NOMO-1 treated with DMSO at 0.1 percent for 48 hours (cell line): Measurements from ENCODE around the gene EIF3A.
"Not testable (repeated sequence)": the region's sequence is repeated elsewhere in the genome, so short reads cannot be mapped to it uniquely, and the experiment has no call there.

Source experiments
- DNase-seq: peaks from one replicate; lab custom pipeline; 2025; ENCODE audit not compliant: unreplicated experiment; lab: John Stamatoyannopoulos, UW

The EIF3A gene

DNA sequence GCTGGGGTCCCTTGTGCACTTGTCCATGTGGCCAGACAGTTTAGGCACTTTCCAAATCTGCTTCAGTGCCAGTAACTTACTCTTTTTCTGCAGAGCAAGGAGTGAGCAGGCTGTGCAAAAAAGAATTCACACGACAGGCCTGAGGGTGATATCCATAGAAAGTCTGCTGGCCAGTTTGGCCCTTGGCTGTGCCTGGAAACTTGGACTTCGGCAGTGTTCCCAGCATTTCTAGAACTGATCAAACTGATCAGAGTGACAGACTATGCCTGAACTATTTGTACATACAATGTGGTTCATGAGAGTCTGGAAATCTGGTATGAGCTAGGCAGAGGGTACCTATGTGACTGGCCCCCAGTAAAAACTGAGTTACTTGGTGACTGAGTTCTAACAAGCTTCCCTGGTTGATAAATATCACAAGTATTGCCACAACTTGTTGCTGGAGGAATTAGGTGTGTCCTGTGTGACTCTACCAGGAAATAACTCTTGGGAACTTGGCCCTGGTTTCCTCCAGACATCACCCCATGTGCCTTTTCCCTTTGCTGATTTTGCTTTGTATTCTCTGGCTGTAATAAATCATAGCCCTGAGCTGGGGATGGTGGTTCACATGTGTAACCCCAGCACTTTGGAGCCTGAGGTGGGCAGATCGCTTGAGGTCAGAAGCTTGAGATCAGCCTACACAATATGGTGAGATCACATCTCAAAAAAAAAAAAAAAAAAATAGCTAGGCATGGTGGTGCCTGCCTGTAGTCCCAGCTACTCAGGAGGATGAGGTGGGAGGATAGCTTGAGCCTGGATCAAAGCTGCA is 20.0 kb upstream of the EIF3A start:
- no peak for DNase-seq

DNA sequence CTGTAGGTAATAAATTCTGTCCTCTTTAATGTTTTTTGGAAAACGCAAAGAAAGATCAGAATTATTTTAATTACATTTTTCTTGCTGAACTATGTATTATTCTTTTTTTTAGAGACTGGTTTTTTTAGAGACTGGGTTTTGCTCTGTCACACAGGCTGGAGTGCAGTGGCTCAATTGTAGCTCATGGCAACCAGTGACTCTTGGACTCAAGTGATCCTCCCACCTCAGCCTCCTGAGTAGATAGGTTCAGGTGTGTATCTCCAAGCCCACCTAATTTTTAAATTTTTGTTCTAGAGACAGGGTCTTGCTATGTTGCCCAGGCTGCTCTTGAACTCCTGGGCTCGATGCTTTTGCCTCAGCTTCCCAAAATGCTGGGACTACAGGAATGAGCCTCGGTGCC is 18.0 kb upstream of the EIF3A start:
- DNase-seq, result no peak

DNA sequence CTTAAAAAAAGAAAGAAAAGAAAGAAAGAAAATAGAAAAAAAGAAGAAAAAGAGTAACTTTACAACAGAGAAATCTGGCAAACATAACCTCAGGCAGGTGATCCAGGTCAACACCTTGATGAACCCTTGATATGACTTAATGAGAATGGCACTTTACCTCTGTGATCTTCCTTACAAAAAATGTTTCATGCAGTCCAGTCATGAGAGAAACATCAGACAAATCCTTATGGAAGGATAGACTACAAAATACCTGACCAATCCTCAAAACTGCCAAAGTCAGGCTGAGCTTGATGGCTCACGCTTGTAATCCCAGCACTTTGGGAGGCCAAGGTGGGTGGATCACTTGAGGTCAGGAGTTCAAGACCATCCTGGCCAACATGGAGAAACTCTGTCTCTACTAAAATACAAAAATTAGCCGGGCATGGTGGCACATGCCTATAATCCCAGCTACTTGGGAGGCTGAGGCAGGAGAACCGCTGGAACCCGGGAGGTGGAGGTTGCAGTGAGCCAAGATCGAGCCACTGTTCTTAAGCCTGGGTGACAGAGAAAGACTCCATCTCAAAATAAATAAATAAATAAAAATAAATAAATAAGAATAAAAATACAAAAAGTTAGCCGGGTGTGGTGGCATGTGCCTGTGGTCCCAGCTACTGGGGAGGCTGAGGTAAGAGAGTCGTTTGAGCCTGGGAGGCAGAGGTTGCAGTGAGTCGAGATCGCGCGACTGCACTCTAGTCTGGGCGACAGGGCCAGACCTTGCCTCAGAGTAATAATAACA is 16.2 kb upstream of the EIF3A start:
- DNase-seq, result not testable (repeated sequence)

DNA sequence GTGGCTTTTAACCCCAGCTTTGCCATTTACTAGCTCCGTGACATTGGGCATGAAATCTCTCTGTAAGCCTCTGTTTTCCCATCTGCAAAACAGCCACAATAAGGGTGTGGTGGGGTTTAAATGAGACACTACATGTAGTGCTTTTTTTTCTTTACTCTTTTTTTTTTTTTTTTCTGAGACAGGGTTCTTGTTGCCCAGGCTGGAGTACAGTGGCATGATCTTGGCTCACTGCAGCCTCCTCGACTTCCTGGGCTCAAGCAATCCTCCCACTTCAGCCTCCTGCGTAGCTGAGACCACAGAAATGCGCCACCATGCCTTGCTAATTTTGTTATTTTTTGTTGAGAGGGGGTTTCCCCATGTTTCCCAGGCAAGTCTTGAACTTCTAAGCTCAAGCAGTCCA is 15.0 kb upstream of the EIF3A start:
- DNase-seq, result no peak

DNA sequence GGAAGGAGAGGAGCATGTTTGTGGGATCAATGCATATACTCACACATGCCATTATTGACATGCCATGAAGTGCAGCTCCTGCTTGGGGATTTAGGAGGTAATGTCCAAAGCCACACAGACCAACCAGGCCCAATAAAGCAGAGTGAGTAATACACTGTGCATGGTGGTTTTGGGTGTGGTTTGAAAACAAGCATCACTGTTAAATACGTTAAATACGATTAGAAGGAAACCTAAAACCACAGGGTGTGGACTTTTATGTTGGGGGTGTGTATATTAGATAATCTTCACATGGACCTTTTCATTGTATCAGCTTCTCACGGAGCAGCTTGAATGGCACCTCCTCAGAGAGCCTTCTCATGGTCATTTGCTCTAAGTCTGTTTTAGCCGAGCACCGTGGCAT is 10.4 kb upstream of the EIF3A start:
- peak; percentile 98 for DNase-seq

DNA sequence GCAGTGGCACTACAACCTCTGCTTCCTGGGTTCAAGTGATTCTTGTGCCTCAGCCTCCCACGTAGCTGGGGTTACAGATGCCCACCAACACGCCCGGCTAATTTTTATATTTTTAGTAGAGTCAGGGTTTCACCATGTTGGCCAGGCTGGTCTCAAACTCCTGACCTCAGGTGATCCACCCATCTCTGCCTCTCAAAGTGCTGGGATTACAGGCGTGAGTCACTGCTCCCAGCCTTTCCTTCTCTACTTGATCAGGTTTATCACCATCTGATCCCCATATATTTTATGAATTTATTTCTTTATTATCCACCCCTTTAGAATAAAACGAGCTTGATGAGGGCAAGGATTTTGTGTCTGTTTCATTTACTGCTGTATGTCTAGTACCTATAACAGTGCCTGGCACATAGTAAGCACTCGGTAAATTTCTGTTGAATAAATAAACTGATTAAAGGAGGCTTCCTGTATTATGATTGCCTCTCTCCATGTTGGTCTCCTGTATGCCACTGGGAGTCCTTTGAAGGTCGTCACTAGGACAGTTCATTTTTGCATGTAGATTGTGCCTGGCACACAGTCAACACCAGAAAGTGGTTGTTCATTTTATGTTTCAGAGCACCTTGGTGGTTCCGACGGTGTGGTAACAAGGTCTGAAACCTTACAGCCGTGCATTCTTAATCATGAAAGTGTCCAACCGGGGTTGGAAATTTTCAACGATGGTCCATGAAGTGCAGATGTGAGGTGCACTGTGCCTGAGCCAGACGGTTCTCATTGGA is 9.6 kb upstream of the EIF3A start:
- peak; percentile 14 for DNase-seq

DNA sequence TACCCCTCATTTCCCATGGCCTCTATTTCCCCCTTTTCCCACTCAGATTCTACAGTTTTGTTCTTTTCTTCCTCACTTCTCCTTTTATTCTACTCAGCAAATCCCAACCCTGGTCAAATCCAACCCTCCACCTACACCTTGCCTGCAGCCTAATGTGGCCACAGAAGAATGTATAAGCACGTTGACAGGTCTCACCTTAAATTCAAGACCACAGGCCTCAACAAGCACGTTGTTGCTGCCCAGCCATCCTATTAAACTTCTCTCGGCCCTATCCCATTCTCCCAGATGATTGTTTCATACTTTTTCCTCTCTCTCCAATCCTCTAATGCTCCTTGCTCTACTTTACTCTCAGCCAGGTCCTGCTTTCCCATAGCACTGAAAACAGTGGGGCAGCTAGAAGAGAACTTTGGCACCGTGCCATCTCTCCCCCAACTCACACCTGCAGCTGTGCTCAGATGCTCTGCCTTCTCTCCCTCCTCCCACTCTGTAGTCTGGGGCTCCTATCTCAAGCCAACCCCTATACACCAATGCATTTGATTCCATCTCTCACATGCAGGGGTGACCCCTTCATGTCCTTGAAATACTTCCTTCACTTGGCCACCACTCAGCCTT is 6.8 kb upstream of the EIF3A start:
- DNase-seq, result no peak

DNA sequence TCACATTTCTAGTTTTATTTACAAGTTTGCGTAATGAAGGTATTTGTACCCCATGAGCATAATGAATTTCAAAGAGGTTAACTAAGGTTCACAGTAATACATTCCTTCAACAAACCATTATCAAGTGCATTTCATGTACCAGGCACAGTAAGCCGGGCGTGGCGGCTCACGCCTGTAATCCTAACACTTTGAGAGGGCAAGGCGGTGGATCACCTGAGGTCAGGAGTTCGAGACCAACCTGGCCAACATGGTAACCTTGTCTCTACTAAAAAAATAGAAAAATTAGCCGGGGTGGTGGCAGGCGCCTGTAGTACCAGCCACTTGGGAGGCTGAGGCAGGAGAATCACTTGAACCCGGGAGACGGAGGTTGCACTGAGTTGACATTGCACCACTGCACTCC is 4.3 kb upstream of the EIF3A start:
- no peak for DNase-seq

DNA sequence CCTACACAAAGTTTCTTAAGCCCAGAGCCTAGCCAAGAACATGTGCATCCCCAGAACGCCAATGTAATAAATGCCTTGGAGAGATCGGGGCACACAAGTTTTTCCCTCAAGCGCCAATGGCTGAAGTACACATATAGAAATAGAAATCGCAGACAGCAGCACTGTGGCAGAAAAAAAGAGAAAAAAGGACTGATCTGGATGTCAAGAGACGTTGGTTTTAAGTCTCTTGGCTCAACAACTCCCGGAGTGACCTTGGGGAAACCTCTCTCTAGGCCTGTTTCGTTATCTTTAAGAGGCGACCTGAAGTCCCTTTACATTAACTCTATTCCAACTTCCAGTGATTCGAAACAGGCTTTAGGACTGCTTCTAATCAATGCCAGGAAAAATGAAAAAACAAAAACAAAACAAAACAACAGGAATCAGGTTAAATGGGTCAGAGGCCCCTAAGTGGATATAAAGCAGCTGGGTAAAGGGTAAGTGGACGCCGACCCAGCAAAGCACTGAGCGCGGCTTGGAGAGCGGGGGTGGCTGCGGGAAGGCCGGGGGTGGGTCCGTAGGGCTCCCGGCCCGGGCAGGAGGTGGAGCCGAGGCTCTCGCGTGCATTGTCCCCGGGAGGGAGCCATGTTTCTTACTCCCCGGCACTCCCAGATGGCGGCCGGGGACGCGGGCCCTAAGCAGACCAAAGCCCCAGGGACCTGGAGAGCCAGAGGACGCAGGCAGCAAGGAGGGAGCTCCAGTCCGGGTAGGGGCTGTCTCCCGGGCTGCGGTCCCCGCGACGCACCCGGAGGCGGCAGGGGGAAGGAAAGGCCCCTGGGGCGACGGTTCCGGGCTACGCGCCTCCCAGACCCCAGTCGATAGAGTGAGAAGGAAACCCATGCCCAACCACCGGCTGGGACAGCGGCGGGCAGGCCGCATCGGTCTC is 757 bp downstream of the EIF3A start:
- peak; percentile 60 for DNase-seq

DNA sequence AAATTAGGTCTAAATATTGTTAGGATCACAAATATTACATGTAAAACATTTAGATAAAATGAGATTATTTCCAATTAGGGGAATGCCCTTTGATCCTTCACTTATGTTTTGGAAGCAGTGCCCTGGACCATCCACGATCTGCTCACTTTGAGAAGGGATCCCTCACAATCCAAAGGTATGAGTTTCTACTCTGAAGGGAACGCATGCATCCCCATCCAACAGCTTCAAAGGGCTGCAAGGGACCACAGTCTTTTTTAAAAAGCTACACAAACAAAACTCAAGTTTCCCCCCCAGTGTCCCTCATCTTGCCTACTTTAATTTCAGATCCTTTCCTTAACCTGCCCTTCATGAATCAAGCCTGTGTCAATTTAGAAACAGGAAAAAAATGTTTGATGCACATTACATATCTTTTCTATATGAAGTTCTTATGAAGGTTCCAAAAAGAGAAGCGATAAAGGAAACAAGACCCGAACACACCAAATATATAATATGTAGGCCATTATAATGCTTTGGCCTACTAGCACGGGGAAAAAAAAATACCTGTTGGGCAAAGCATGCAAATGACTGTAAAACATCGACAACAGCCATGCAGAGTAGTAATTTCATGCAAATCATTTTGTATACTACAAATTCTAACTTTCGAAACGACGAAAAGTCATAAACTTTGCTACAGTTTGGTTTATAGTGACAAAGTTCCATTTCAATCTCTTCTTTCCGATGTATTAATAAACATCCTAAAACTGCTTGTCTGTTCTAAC is 2.0 kb downstream of the EIF3A start:
- no peak for DNase-seq

DNA sequence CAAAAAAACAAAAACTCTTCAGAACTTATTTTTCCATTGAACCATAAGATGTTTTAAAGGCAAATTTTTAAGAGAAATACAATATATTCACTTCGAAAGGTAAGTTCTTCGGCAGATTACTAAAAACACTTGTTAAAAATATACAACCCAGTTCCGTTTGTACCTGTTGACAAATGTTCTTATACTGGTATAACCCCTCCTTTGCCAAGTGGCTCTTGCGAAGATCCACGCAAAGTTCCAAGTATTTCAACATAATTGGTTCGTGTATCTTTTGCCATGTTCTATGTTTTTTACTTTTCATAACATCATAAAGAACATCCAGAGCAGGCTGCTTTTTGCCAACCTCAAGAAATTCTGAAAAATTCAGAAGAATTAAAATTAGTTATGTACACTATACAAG is 7.0 kb downstream of the EIF3A start:
- DNase-seq, result no peak

DNA sequence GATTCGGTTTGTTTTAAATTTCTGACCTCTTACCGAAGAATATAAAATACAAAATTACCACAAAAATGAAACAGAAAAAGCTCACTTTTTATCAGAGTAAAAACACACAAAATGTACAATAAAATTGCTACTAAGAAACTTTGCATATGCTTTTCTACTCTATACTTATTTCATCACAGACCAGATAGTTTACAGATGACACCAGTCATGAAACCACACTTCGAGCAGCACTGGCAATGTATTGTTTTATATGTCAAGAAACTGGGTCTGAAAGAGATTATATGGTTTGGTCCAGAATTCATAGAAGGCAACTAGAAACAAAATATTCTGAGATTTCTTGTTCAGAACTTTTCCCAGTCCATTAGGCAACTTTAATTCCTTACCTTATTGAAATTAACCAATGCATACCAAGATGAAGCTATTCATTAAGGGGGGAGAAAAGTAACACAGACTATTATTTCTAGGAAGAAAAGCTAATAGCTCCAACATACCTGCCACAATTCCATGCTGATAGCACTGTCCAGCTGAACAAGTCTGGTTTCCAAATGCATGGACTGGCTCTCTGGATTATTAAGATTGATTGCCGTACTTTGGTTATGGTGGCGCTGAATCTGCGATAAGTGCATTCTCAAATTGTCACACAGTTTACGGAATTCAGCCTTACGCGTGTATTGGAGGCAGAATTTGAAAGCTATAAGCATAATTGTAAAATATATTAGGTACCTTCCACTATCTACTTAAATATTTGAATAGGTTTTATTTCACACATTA is 10.0 kb downstream of the EIF3A start:
- no peak for DNase-seq

DNA sequence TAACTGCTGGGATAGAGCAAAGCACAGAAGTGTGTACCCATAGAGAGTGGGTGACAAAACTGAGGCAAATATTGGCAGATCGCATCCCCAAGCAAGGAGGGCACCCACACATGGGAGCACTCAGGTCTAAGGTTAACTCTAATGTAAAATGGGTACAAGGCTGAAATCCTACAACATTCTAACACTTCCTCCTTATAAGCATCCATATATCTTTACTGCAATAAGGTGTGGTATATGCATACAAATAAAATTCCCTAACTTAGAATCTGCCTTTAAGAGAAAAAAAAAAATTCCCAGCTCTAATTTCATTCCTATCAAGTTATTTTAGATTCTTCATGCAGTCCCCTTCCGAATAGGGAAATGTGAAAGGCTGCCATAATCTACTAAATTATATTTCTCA is 18.7 kb downstream of the EIF3A start:
- no peak for DNase-seq

DNA sequence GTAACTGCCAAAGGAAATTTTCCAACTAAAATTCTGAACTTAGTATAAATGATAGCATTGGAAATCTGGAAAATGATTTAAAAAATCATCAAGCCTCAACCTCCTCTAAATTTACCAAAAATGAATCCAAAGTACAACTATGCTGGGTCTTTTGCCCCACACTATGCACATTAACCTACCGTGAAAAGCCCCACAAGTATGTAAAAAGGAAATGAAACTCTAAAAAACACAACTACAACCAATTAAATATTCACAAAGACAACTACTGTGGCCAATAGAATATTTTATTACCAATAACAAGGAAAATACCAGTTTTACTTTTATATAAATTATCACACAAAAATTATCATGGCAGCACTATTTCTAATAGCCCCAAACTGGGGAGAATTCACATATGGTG is 19.3 kb downstream of the EIF3A start:
- DNase-seq, result no peak

DNA sequence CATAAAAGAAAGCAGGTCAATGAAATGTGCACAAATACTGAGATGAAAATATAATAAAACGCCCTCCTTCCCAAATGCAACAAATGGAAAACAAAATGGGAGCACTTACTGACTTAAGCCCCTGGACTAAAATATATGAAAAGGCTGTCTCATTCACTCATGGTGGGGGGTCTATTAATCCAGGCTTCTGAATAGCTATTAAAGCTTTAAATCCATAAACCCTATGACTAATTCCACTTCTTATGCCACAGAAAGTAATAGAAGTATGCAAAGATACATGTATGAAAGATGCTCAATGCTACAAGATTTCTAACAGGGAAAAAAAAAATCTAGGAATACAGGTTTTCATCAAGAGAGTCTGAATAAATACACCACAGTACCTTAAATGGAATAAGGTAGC is 20.5 kb downstream of the EIF3A start:
- DNase-seq, result no peak

DNA sequence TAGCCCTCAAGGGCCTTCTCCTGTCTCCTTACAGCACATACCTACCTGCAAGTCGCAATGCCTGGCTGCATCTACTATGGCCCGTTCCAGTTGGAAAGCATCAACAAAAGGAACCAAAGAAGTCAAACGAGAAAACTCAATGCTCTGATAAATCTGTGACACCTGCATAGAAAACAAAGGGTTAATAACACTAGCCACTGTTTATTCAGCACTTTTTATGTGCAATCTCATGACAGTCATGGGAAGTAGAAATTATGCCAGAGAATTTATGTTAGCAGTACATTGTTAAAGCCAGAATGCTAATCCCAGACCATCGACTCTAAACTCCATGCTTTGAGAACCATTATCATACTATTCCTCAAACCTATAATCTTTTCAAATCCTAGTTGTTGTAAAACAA is 21.1 kb downstream of the EIF3A start:
- no peak for DNase-seq

DNA sequence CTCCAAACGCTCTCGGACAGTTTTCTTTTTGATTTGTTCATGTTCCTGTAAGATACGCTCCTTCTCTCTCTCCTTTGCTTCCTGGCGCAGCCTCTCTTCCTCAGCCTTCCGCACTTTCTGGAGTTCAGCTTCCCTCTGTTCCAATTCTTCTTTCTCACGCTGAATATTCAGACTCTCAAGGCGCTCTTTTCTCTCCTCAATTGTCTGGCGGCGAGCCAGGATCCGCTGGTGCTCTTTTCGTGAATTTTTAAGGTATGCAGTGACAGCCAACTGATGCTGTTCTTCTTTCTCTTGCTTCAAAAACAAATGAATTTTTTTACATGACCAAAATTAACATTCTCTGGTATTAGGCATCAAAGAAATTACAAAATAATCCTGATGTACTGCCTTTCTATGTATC is 22.6 kb downstream of the EIF3A start:
- no peak for DNase-seq

DNA sequence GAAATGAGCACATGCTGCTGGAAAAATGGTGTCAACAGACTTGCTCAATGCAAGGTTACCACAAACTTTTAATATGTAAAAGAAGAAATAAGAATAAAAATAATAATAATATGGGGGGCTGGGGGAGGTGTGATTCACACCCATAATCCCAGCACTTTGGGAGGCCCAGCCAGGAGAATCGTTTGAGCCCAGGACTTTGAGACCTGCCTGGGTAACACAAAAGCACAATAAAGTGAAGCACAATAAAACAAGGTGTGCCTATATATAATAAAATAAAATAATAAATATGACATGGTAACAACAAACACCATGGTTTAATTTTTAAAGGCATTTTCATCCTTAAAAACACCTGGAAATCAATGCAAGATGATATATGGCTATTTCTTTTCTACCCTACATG is 25.1 kb downstream of the EIF3A start:
- no peak for DNase-seq

DNA sequence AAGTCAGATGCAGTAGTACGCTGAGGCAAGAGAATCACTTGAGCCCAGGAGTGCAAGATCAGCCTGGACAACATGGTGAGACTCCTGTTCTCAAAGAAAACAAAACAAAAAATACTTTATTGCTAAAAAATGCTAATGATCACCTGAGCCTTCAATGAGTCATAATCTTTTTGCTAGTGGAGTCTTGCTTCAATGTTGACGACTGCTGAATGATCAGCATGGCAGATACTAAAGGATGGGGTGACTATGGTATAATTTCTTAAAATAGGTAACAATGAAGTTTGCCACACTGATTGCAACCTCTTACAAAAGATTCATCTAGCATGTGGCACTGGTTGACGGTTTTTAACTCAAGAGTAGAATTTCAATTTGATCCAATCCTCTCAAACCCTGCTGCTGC is 28.8 kb downstream of the EIF3A start:
- DNase-seq, result no peak
